Measurements from ENCODE around the gene RAD51B.

DNA sequence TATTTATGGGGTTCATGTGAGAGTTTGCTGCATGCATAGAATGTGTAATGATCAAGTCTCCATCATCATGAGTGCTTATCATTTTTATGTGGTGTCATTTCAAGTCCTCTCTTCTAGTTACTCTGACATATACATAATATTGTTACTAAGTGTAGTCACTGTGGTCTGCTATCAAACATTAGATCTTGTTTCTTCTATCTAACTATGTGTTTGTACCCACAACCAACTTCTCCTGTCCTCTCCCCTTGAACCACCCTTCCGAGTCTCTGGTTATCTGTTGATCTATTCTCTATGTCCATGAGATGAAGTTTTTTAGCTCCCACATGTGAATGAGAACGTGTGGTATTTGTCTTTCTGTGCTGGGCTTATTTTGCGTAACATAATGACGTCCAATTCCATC lies 107.7 kb downstream of the RAD51B start:
- TF ChIP-seq POLR2A (IDR thresholded peaks at IDR 0.05), result no peak
- no peak for TF ChIP-seq CTCF (IDR thresholded peaks at IDR 0.05)
